GM18511 (cell line): ENCODE data around the gene TMEM50A.
"Not testable (repeated sequence)": the region's sequence is repeated elsewhere in the genome, so short reads cannot be mapped to it uniquely, and the experiment has no call there.

Experiments used
- ATAC-seq: cut with Tn5 transposase; IDR thresholded peaks from one replicate; pipeline ENCODE4 v1.9.1; 2021; ENCODE audit warnings: mild to moderate bottlenecking, moderate library complexity; ENCODE audit not compliant: unreplicated experiment

TMEM50A gene

DNA sequence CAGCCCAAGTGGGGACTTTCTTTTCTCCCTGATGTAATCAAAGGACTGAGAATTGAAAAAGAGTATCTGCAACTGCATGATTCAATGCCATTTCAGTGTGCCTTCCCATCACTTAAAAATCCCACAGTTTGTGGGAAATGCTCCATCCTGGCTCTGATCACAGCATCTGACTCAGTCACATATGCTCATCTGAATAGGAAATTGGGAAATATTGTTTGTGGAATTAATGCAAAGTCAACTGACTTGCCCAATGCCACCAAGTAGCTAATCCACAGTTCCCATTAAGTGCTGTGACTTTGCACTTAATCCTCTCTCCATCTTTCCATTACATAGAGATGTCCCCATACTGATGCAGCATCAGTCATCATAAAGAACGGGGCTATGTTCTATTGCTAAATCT lies 45.0 kb downstream of the TMEM50A start:
- ATAC-seq = not testable (repeated sequence)

DNA sequence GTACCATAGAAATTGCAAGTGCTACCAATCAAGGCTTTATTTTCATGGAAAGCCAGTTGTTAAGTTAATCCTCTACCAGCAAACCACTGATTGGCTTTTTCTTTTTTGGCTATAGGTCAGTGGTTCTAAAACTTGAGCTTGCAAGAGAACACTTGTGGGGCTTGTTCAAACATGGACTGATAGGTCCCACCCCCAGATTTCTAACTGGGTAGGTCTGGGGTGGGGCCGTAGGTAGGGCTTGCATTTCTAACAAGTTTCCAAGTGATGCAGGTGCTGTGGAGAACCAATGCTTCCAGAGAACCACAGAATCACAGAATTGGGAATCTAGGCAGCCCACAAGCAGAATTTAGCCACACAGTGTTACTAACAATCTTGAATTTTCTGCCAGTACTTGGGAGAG lies 45.7 kb downstream of the TMEM50A start:
- not testable (repeated sequence) for ATAC-seq

DNA sequence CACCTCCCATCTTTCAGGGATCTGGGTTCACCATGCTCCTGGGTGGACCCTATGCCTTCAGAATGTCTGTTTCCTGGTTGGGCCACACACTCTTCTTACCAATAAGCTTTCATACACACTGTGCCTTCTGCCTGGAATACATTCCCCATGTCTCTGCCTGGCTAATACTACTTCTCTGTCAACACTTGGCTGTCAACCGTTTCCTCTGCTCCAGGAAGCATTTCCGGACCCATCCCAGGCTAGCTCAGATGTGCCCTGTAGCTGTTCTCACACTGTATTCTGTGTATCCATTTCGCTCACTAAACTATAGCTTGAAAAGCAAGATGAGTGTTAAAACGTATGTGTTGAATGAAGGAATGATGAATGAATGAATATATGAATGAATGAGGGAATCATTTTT lies 49.0 kb downstream of the TMEM50A start:
- not testable (repeated sequence) for ATAC-seq

DNA sequence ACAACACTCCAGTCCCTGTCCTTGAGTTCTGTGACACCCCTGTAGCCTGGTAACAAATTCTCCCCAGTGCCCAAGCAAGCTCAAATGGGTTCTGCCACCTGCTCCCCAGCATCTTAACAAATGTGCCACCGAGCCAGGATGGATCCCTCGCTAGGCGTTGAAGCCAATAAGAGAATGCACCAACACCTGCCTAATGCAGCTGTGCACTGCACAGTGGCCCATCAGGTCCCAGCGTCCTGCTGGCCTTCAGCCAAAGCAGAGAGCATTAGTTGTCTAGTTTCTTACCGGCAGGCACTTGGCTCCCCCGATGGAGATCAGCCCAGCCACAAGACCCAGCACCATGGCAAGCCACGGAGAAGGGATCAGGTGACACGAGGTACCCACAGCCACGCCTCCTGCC lies 50.6 kb downstream of the TMEM50A start:
- not testable (repeated sequence) for ATAC-seq

DNA sequence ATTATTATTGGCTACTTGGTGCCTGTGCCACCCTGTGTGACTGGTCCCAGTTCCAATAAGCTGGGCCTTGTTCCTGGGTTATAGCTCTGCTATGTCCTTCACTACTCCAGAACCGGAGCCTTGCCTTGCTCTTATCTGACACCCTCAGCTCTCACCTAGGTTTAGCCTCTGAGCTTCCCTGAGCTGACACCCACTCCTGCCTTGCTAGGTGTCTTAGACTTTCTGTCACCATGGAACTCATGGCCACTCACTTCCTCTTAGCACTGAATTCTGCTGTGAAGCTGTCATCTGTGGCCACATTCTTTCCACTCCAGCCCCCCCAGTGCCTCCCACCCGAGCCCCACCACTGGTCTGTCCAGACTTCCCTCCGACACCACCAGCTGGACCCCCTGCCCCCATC lies 51.6 kb downstream of the TMEM50A start:
- ATAC-seq = not testable (repeated sequence)

DNA sequence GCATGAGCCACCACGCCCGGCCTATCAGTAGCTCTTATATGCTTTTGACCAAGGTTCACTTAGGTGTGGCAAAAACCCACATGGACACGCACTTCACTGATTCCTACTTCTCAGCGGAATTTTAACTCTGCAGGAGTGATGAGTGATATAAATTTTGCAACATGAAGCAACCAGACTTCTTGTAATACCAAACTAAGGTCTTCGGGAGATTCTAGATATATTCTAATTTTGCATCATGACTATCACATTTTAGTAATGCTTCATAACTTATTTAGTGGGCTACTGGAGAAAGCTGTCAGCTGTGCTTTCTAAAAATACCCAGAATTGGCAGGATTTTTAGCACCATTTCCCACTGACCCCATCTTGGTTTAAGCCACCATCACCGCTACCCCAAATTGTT lies 54.7 kb downstream of the TMEM50A start:
- no peak for ATAC-seq

DNA sequence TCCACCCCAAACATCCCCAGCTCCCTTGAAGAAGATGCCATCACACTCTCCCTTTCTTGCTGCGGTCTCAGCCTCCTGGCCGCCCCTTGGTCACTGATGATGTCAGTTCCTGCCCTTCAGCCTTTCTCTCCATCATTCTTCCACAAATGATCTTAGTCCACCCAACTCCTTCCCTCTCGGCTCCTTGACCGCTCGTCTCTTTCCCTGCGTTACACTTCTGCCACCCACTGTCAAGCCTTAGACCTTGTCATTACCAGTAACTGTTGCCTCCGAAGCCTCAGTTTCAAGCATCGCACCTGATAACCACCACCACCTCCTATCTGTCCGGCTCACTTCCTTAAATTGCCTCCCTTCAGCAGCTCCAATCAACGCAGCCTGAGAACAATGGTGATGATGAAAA lies 59.4 kb downstream of the TMEM50A start:
- ATAC-seq = not testable (repeated sequence)

DNA sequence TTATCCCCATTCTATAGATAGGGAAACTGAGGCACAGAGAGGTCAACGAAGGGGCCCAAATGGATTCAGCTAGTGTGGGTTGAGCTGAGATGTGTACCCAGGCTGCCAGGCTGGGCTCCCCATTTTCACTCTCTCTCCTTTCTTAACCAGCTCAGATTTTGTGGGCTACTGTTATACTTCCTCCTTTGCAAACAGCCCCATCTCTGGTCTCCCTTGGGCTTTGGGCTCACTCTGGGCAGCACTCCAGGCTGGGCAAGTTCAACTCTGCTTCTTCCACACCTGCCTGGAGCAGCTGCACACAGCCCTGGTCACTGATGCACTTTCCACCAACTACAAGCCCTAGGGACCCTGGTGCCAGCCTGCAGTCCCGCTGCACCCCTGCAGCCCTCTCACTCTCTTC lies 59.9 kb downstream of the TMEM50A start:
- ATAC-seq = not testable (repeated sequence)

DNA sequence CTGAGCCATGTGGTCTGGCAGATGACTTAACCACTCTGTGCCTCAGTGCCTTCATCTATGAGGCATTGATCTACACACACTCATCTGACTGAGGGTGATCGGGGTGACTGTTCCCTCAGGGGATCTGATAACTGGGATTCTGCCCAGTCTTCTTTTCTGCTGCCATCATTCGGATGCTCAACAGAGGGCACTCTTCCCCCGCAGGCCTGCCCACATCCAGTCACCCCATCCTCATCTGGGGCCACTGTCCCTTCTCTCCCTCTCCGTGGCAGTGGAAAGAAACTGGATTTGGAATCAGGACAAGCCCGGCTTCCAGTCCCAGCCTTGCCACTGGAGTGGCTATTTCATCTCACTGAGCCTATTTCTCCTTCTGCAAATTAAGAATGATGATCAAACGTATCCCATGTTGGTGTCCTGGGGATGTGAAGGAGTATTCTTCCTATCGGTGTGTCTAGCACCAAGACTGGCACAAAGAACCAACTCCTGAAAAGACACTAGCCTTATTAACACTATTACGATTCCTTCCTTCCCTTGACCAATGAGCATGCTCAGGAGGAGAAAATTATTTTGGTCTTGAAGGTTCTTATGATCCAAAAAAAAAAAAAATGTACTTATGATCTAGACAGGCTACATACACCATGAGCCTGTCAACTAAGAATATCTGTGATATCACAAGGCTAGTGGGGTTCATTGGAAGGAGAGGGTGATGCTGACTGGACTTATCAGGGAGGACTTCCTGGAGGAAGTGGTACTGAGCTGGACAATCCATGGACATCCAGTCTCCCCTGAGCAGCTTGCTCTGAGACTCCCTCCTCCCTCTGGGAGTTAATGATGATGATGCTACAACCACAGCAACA lies 65.0 kb downstream of the TMEM50A start:
- ATAC-seq = not testable (repeated sequence)

DNA sequence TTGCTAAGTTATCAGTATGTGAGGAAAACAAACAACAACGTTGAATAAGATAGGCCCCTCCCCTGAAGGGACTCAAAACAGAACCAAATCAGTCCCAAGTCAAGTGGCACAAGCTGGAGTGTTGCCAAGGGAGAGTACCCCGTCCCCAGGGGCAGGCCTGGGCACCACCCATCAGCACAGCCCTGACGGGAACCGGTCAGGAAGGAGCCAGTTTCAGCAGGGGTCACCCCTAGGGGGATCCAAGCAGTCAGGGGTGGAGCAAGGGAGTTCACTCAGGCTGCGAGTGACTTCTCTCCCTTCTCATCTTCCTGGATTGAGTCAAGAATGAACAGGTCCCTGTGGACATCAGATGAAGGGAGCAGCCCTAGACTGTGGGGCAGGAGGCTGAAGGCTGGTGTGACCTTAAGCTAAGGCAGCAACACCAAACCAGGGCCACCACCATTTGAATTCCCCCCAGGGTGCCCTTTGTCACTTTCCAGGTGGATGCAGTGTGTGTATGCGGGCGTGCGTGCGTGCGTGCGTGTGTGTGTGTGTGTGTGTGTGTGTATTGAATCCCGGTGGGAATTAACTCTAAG lies 67.7 kb downstream of the TMEM50A start:
- not testable (repeated sequence) for ATAC-seq

DNA sequence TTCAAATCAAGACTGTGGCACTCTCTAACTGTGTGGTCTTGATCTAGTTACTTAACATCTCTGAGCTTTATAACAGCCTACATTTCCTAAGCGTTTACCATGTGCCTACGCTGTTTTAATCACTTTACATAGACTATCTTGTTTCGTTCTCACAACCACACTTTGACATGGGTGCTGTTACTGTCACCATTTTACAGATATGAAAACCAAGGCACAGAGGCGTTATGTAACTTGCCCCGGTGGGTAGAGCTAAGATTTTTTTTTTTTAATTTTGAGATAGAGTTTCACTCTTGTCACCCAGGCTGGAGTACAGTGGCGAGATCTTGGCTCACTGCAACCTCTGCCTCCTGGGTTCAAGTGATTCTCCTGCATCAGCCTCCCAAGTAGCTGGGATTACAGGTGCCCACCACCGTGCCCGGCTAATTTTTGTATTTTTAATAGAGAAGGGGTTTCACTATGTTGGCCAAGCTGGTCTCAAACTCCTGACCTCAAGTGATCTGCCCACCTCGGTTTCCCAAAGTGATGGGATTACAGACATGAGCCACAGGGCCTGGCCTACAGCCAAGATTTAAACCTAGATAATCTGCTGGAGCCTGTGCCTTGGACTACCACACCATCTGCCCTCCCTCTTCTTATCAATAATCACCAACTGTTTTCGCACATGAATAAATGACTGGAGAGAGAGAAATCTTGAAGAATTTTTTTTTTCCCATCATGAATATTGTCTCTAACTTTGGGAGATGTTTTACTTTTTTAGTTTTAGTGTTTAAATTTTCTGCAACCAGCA lies 71.7 kb downstream of the TMEM50A start:
- ATAC-seq = not testable (repeated sequence)
